Measurements from ENCODE around the gene PTPRZ1. TPM values are rescaled to one million over a fixed set of nuclear protein-coding genes. Genes with fewer than 3 reads are reported as not detected.

Gene PTPRZ1
- total RNA-seq, 1 experiment from 2014 or later: not detected

DNA sequence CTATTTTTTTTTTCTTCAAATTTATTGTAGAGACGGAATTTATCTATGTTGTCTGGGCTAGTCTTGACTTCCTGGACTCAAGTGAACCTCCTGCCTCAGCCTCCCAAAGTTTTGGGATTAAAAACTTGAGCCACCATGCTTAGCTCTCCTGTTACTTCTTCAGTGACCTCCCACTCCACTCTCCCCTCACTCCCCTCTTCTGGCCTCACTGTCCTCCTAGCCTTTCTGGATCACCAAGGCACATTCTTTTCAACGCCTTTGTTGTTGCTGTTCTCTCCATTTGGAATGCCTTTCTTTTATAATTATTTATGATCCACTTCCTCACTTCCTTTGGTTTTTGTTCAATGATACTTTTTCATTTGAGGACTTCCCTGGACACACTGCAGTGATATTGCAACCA lies 17.9 kb downstream of the PTPRZ1 start:
- Histone ChIP-seq H3K27me3 (replicated peaks; ENCODE audit: control insufficient read depth, insufficient read depth, low read length) (no peaks in the 10 kb centered on the region), H3K36me3 (ENCODE audit: control insufficient read depth, insufficient read depth, low read length) (no peaks in the 10 kb centered on the region), H3K4me3 (ENCODE audit: low read depth, low read length) (no peak overlapping the region), H3K9me3 (no peaks in the 10 kb centered on the region), H3K4me1 (no peaks in the 10 kb centered on the region)
- peaks cover 2% of the 10 kb centered on the region for H3K27me3 Mint-ChIP-seq (ENCODE audit: insufficient read depth, unreplicated experiment)
- DNase-seq: no peak
- H3K4me1 Mint-ChIP-seq (ENCODE audit: low read depth, unreplicated experiment): no peaks in the 10 kb centered on the region
- ChIA-PET CTCF (no interaction called here), POLR2A (no interaction called here)
- intact Hi-C loops (cut with micrococcal nuclease; ENCODE audit: unreplicated experiment): no loop called here
- H3K36me3 Mint-ChIP-seq (ENCODE audit: insufficient read depth, unreplicated experiment): no peaks in the 10 kb centered on the region
- no peak for TF ChIP-seq CTCF (IDR thresholded peaks at IDR 0.05; ENCODE audit: insufficient read depth in 1 of 2, low read depth in 1 of 2, low read length in 1 of 2, severe bottlenecking in 1 of 2, unreplicated experiment in 1 of 2)
- BruUV-seq (replicated peaks): no TSS peak
- no peaks in the 10 kb centered on the region for H3K9me3 Mint-ChIP-seq (ENCODE audit: unreplicated experiment)
- no peak overlapping the region for H3K27ac Mint-ChIP-seq (ENCODE audit: unreplicated experiment)
- no peak overlapping the region for H3K4me3 Mint-ChIP-seq (ENCODE audit: unreplicated experiment)

GRCh38 chr7:121891731-121892130 lies 18.8 kb downstream of the PTPRZ1 start:
- TF ChIP-seq CTCF (IDR thresholded peaks at IDR 0.05; ENCODE audit: insufficient read depth in 1 of 2, low read depth in 1 of 2, low read length in 1 of 2, severe bottlenecking in 1 of 2, unreplicated experiment in 1 of 2): no peak
- H3K4me3 ChIP-seq (ENCODE audit: low read depth, low read length): no peak overlapping the region
- H3K9me3 Mint-ChIP-seq (ENCODE audit: unreplicated experiment): no peaks in the 10 kb centered on the region
- no peak overlapping the region for H3K27ac Mint-ChIP-seq (ENCODE audit: unreplicated experiment)
- H3K27me3 Mint-ChIP-seq (ENCODE audit: insufficient read depth, unreplicated experiment): peaks cover 2% of the 10 kb centered on the region
- no peaks in the 10 kb centered on the region for H3K9me3 ChIP-seq
- intact Hi-C loops (cut with micrococcal nuclease; ENCODE audit: unreplicated experiment): no loop called here
- no peaks in the 10 kb centered on the region for H3K4me1 Mint-ChIP-seq (ENCODE audit: low read depth, unreplicated experiment)
- H3K36me3 ChIP-seq (ENCODE audit: control insufficient read depth, insufficient read depth, low read length): no peaks in the 10 kb centered on the region
- H3K4me3 Mint-ChIP-seq (ENCODE audit: unreplicated experiment): no peak overlapping the region
- CTCF ChIA-PET: no interaction called here
- H3K36me3 Mint-ChIP-seq (ENCODE audit: insufficient read depth, unreplicated experiment): no peaks in the 10 kb centered on the region
- DNase-seq: no peak
- POLR2A ChIA-PET: no interaction called here
- no TSS peak for BruUV-seq (replicated peaks)
- H3K4me1 ChIP-seq: no peaks in the 10 kb centered on the region
- no peaks in the 10 kb centered on the region for H3K27me3 ChIP-seq (replicated peaks; ENCODE audit: control insufficient read depth, insufficient read depth, low read length)

DNA sequence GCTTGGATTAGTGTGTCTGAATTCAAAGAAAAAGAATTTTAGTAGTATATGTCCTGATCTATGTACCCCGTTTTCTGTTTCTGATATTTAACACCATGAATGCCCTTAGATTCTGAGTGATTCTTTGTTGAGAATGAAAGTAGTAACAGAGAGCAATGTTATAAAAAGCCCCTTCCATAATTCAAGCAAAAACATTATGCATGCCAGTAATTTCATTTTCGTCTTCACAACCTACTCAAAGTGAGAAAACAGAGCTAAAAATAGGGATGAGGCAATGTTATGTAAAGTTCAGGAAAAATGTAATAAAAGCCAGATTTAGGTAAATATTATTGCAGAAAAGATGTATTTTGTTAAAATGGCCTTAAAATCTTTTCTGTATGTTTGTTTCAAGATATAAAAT lies 28.1 kb downstream of the PTPRZ1 start:
- BruUV-seq (replicated peaks): no TSS peak
- Histone ChIP-seq H3K4me1 (no peaks in the 10 kb centered on the region), H3K27me3 (replicated peaks; ENCODE audit: control insufficient read depth, insufficient read depth, low read length) (no peaks in the 10 kb centered on the region), H3K4me3 (ENCODE audit: low read depth, low read length) (no peak overlapping the region), H3K9me3 (no peaks in the 10 kb centered on the region), H3K36me3 (ENCODE audit: control insufficient read depth, insufficient read depth, low read length) (no peaks in the 10 kb centered on the region)
- DNase-seq: no peak
- H3K9me3 Mint-ChIP-seq (ENCODE audit: unreplicated experiment): no peaks in the 10 kb centered on the region
- H3K4me3 Mint-ChIP-seq (ENCODE audit: unreplicated experiment): no peak overlapping the region
- CTCF ChIA-PET: no interaction called here
- intact Hi-C loops (cut with micrococcal nuclease; ENCODE audit: unreplicated experiment): no loop called here
- H3K36me3 Mint-ChIP-seq (ENCODE audit: insufficient read depth, unreplicated experiment): no peaks in the 10 kb centered on the region
- TF ChIP-seq CTCF (IDR thresholded peaks at IDR 0.05; ENCODE audit: insufficient read depth in 1 of 2, low read depth in 1 of 2, low read length in 1 of 2, severe bottlenecking in 1 of 2, unreplicated experiment in 1 of 2): no peak
- POLR2A ChIA-PET: no interaction called here
- no peak overlapping the region for H3K27ac Mint-ChIP-seq (ENCODE audit: unreplicated experiment)
- H3K27me3 Mint-ChIP-seq (ENCODE audit: insufficient read depth, unreplicated experiment): peaks cover 5% of the 10 kb centered on the region
- no peaks in the 10 kb centered on the region for H3K4me1 Mint-ChIP-seq (ENCODE audit: low read depth, unreplicated experiment)
